ENCODE results near the gene DLK2.

DLK2 gene

DNA sequence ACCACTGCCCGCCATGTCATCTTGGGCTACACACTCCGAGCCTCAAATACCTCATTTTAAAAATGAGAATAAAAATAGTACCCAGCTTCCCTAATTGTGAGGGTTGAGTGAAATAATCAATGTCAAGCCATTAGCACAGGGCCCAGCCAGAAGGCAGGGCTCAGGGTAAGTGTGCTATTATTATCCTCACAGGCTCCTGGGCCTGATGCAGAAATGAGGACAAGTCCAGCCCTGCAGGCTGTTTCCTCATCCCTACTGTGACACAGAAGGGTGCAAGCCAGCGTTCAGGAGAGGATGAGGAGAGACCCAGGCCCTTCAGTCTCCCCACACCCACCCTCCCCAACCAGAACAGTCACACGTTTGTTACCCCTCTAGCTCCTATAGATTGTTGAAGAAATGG is 4.0 kb downstream of the DLK2 start:
- H3K27ac Mint-ChIP-seq, result peak overlapping the region; percentile 80
- H3K9me3 Mint-ChIP-seq, result no peaks in the 10 kb centered on the region
- H3K4me3 Mint-ChIP-seq, result no peak overlapping the region
- H3K36me3 Mint-ChIP-seq, result peaks cover 48% of the 10 kb centered on the region
- ATAC-seq, result no peak
- peaks cover 17% of the 10 kb centered on the region for H3K4me1 Mint-ChIP-seq
- DNase-seq (ENCODE audit: low spot score in 2 of 2), result no peak

DNA sequence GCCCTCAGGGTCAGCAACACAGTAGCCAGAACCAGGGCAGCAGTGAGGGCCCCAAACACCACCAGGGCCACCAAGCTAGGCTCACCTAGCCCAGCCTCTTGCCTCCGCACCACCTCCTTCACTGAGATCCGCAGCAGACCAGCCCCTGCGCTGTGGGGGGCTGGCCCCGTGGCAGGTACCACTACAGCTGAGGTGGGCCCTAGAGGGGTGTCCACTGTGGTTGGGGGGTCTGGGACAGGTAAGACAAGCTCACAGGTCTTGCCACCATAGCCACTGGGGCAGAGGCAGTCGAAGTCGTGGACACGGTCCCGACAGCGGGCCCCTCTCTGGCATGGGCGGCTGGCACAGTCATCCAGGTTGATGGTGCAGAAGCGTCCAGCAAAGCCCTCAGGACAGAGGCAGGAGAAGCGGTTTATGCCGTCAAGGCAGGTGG is 4.6 kb downstream of the DLK2 start:
- DNase-seq (ENCODE audit: low spot score in 2 of 2) (no peak), ATAC-seq (no peak)
- no peak overlapping the region for H3K27ac Mint-ChIP-seq
- H3K9me3 Mint-ChIP-seq, result no peaks in the 10 kb centered on the region
- H3K4me3 Mint-ChIP-seq, result no peak overlapping the region
- peaks cover 48% of the 10 kb centered on the region for H3K36me3 Mint-ChIP-seq
- H3K4me1 Mint-ChIP-seq, result peaks cover 10% of the 10 kb centered on the region

DNA sequence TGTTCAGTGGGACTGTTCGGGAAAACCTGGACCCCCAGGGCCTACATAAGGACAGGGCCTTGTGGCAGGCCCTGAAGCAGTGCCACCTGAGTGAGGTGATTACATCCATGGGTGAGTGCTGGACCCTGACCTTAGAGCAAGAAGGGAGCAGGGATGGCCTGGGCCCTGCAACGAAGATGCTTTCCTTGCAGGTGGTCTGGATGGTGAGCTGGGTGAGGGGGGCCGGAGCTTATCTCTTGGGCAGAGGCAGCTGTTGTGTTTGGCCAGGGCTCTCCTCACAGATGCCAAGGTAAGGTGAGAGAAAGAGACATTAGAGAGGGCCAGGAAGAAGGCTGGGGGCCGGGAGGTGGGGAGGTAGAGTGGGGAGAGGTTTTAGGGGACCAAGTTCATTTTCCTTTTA is 6.4 kb downstream of the DLK2 start:
- Mint-ChIP-seq H3K27ac (peak overlapping the region; percentile 64), H3K4me1 (no peaks in the 10 kb centered on the region), H3K4me3 (no peak overlapping the region), H3K36me3 (peaks cover 41% of the 10 kb centered on the region), H3K9me3 (no peaks in the 10 kb centered on the region)
- ATAC-seq (no peak), DNase-seq (ENCODE audit: low spot score in 2 of 2) (no peak)

DNA sequence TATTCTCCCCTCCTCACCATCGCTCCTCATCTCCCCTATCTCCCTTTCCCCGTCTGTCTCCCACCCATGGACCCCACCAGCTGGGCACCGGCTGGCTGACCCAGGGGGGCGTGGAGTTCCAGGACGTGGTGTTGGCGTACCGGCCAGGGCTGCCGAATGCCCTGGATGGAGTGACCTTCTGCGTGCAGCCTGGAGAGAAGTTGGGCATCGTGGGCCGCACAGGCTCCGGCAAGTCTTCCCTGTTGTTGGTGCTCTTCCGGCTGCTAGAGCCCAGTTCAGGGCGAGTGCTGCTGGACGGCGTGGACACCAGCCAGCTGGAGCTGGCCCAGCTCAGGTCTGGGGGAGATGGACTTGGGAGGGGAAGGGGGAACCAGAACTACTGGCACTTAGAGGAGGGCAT is 7.7 kb downstream of the DLK2 start:
- ATAC-seq, result no peak
- no peak overlapping the region for H3K4me3 Mint-ChIP-seq
- peaks cover 47% of the 10 kb centered on the region for H3K36me3 Mint-ChIP-seq
- H3K4me1 Mint-ChIP-seq, result no peaks in the 10 kb centered on the region
- DNase-seq (ENCODE audit: low spot score in 2 of 2), result no peak
- no peaks in the 10 kb centered on the region for H3K9me3 Mint-ChIP-seq
- H3K27ac Mint-ChIP-seq, result no peak overlapping the region

DNA sequence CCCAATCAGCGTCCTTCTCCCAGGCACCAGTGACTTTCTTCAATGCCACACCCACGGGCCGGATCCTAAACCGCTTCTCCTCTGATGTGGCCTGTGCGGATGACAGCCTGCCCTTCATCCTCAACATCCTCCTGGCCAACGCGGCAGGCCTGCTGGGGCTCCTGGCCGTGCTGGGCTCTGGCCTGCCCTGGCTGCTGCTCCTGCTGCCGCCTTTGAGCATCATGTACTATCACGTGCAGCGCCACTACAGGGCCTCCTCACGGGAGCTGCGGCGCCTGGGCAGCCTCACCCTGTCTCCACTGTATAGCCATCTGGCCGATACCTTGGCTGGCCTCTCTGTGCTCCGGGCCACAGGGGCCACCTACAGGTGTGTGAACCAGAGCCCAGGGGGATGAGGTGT is 9.8 kb downstream of the DLK2 start:
- ATAC-seq, result no peak
- peaks cover 55% of the 10 kb centered on the region for H3K36me3 Mint-ChIP-seq
- H3K4me1 Mint-ChIP-seq, result no peaks in the 10 kb centered on the region
- DNase-seq (ENCODE audit: low spot score in 2 of 2), result no peak
- H3K4me3 Mint-ChIP-seq, result no peak overlapping the region
- H3K27ac Mint-ChIP-seq, result peak overlapping the region; percentile 30
- H3K9me3 Mint-ChIP-seq, result no peaks in the 10 kb centered on the region

DNA sequence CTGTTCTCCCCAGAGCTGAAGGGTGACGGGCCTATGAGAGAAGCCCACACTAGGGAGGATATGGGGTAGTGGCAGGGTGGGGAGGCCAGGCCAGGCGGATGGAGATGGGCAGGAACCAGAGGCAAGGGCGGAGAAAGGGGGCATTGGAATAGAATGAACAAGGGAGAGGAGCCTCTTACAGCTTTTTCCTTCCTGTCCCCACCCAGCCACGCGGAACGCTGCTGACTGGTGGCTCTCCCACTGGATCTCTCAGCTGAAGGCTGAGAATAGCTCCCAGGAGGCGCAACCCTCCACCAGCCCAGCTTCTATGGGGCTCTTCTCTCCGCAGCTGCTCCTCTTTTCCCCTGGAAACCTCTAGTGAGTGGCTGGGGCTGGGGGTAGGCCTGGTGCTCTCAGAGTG is 10.8 kb downstream of the DLK2 start:
- no peaks in the 10 kb centered on the region for H3K9me3 Mint-ChIP-seq
- DNase-seq (ENCODE audit: low spot score in 2 of 2) (no peak), ATAC-seq (no peak)
- peaks cover 51% of the 10 kb centered on the region for H3K36me3 Mint-ChIP-seq
- H3K4me1 Mint-ChIP-seq, result no peaks in the 10 kb centered on the region
- no peak overlapping the region for H3K4me3 Mint-ChIP-seq
- H3K27ac Mint-ChIP-seq, result peak overlapping the region; percentile 30

DNA sequence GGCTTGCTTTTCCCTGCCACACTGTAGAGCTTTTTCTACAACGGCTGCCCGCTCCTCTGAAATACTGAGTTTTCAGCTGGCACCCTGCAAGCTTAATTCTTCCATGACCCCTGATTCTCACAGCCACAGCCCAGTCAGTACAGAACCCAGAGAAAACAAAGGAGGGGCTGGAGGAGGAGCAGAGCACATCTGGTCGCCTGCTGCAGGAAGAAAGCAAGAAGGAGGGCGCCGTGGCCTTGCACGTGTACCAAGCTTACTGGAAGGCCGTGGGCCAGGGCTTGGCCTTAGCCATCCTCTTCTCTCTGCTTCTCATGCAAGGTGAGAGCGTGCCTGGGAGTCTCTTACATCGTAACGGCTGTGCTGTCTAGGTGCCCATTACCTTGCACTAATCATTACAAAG is 11.3 kb downstream of the DLK2 start:
- Mint-ChIP-seq H3K9me3 (no peaks in the 10 kb centered on the region), H3K36me3 (peaks cover 52% of the 10 kb centered on the region), H3K27ac (no peak overlapping the region), H3K4me3 (no peak overlapping the region), H3K4me1 (no peaks in the 10 kb centered on the region)
- ATAC-seq (no peak), DNase-seq (ENCODE audit: low spot score in 2 of 2) (no peak)

DNA sequence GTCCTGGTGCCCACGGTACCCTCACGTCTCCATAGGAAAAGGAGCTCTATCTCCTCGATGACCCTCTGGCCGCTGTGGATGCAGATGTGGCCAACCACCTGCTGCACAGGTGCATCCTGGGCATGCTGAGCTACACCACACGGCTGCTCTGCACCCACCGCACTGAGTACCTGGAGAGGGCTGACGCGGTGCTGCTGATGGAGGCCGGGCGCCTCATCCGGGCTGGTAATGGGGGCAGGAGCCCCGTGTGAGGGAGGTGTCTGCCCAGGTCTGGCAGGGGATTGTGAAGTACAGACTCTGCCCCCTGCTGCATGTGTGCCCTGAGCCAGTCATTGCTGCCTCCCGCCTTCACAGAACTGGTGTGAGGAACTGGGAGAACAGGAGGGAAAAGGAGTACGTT is 12.4 kb downstream of the DLK2 start:
- no peaks in the 10 kb centered on the region for H3K9me3 Mint-ChIP-seq
- ATAC-seq (no peak), DNase-seq (ENCODE audit: low spot score in 2 of 2) (no peak)
- no peak overlapping the region for H3K27ac Mint-ChIP-seq
- no peak overlapping the region for H3K4me3 Mint-ChIP-seq
- H3K4me1 Mint-ChIP-seq, result no peaks in the 10 kb centered on the region
- H3K36me3 Mint-ChIP-seq, result peaks cover 58% of the 10 kb centered on the region

DNA sequence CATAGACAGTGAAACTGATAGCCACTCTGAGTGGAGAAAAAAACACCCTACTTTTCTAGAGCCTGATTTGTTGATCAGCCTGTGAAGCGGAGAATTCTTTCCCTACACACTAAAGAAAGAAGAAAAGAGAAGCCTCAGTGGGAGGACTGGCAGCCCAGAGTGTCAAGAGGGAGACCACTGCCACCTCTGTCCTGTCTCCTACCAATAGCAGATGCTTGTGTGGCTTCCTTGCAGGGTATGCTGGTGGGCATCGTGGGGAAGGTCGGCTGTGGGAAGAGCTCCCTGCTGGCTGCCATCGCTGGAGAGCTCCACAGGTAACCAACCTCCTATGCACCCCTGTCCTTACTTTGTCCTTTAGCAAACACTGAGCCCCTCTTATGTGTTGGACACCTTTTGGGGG is 17.6 kb downstream of the DLK2 start:
- DNase-seq (ENCODE audit: low spot score in 2 of 2), result no peak
- H3K36me3 Mint-ChIP-seq, result peaks cover 44% of the 10 kb centered on the region
- no peaks in the 10 kb centered on the region for H3K9me3 Mint-ChIP-seq
- ATAC-seq, result no peak
- no peak overlapping the region for H3K4me3 Mint-ChIP-seq
- peak overlapping the region; percentile 48 for H3K27ac Mint-ChIP-seq
- peaks cover 6% of the 10 kb centered on the region for H3K4me1 Mint-ChIP-seq

DNA sequence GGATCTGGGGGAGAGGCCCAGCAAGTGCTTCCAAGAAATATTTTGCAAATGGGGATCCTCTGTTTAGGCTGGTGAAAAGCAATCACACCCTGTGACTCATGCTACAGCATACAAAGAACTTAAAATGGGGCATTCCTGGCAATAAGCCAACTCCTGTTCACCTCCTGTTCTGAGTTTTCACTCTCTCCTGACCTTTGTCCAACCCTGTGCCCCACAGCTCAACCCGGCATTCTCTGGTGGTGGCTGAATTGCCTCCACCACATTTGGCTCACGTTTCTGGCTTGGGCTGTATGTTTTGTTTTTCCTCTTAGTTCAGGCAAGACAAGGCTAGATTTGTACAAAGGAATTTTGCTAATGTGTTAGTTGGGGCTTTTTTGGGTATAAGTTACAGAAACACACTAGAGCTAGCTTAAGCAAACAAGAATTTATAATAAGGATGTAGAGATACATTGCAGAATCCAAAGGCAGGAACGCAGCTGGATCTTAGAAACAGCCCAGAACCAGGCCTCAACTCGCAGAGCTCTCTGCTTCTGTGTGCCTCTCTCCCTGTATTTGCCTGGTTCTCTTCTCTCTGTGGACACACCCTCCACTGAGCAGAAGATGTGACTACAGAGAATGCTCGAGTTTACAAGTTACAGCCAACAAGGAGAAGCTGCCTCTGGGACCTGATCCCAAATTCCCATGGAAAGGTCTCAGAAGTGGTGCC is 18.6 kb downstream of the DLK2 start:
- peaks cover 12% of the 10 kb centered on the region for H3K4me1 Mint-ChIP-seq
- ATAC-seq (peak; percentile 66), DNase-seq (ENCODE audit: low spot score in 2 of 2) (no peak)
- peaks cover 35% of the 10 kb centered on the region for H3K36me3 Mint-ChIP-seq
- H3K4me3 Mint-ChIP-seq, result no peak overlapping the region
- H3K9me3 Mint-ChIP-seq, result no peaks in the 10 kb centered on the region
- peak overlapping the region; percentile 48 for H3K27ac Mint-ChIP-seq

DNA sequence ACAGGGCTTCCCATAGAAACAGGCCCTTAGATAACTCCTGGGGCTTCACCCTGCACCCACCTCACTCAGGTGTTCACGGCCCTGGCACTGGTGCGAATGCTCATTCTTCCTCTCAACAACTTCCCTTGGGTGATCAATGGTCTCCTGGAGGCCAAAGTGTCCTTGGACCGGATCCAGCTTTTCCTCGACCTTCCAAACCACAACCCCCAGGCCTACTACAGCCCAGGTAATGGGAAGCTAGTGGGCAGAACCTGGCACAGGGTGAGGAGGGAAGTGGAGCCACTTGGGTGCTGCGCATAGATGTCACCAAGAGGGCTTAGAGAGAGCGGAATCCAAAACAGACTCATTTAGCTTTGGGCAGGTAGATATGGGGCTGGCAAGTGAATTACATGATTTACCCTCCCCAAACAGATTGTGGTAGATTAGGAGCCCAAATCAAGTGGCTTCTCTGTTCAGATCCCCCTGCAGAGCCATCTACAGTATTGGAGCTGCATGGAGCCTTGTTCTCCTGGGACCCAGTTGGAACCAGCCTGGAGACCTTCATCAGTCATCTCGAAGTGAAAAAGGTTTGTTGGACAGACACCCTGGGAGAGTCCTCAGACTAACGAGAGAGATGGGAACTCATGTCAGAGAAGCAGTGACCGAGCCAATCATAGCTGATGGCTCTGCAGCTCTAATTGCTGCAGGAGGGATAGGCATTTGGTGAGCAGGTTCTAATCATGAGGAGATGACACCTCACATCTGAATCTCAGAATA is 19.5 kb downstream of the DLK2 start:
- Mint-ChIP-seq H3K9me3 (no peaks in the 10 kb centered on the region), H3K4me1 (peaks cover 13% of the 10 kb centered on the region), H3K36me3 (peaks cover 27% of the 10 kb centered on the region), H3K27ac (peak overlapping the region; percentile 48), H3K4me3 (no peak overlapping the region)
- DNase-seq (ENCODE audit: low spot score in 2 of 2), result no peak
- no peak for ATAC-seq

DNA sequence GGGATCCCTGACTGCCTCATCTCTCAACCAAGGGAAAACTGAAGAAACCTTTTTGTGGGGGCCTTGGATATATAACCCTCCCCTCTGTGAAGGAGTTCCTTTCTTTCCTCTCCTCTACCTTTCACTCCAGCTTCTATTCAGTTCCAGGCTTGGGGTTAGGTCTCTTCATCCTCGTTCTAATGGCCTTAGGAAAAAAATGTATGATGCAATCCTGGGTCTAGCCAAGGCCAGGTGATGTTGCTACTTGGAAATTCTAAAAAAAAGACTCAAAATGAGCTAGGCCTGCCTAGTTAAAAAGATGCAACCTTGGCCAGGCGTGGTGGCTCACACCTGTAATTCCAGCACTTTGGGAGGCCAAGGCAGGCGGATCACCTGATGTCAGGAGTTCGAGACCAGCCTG is 20.4 kb downstream of the DLK2 start:
- Mint-ChIP-seq H3K27ac (peak overlapping the region; percentile 43), H3K4me1 (peaks cover 13% of the 10 kb centered on the region)
- ATAC-seq, result no peak

DNA sequence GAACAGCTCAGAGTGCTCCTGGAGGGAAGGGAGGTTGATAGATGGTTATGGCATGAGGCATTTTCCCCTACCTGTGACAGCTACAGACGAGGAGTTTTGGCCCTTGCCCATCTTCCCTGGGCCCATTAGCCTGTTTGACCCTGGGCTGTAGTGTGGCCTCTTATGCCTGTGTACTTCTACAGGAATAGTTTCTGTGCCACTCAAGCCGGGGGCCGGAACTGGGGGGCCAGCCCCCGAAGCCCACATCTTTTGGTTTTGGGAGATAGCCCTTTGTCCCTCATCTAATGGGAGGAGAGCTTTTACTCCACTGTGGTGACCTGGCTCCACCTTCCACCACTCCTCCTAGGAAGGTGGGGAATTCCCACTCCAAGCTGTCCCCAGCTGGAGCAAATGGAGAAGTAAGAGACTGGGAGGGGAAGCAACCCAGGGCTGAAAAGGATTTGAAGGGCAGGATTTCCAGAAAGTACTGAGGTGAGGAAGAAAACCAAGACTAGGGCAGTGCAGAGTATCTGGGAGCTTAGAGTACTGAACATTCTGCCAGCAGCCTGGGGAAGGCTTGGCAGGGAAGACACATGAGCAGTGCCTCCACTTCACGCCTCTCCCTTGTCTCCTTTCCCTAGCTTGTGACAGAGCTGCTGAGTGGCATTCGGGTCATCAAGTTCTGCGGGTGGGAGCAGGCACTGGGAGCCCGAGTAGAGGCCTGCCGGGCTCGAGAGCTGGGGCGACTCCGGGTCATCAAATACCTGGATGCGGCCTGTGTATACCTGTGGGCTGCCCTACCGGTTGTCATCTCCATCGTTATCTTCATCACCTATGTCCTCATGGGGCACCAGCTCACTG is 21.1 kb downstream of the DLK2 start:
- Mint-ChIP-seq H3K4me1 (peaks cover 13% of the 10 kb centered on the region), H3K36me3 (peaks cover 16% of the 10 kb centered on the region), H3K27ac (peak overlapping the region; percentile 43), H3K9me3 (no peaks in the 10 kb centered on the region), H3K4me3 (no peak overlapping the region)
- no peak for DNase-seq (ENCODE audit: low spot score in 2 of 2)
- ATAC-seq, result no peak

More for the DNA sequence above, 20.4 kb downstream of the DLK2 start:
- Mint-ChIP-seq H3K9me3 (no peaks in the 10 kb centered on the region), H3K36me3 (peaks cover 22% of the 10 kb centered on the region), H3K4me3 (no peak overlapping the region)
- no peak for DNase-seq (ENCODE audit: low spot score in 2 of 2)

DNA sequence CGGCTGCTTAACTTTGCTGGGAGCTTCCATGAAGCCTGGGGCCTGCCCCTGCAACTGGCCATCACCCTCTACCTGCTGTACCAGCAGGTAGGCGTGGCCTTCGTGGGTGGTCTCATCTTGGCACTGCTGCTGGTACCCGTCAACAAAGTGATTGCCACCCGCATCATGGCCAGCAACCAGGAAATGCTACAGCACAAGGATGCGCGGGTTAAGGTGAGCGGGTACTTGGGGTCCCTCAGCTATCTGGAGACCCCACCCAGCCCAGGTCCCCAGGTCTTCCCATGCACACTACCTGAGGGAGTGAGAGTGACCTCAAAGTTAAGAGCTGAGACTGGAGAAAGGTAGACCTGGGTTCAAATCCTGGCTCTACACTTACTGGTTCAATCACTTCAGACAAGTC is 22.2 kb downstream of the DLK2 start:
- Mint-ChIP-seq H3K9me3 (no peaks in the 10 kb centered on the region), H3K4me1 (peaks cover 23% of the 10 kb centered on the region), H3K27ac (no peak overlapping the region), H3K4me3 (no peak overlapping the region), H3K36me3 (peaks cover 10% of the 10 kb centered on the region)
- ATAC-seq, result no peak
- no peak for DNase-seq (ENCODE audit: low spot score in 2 of 2)
